HFFc6 (cell line): ENCODE data around the gene ELP1. TPM values are rescaled to one million over a fixed set of nuclear protein-coding genes. Genes with fewer than 3 reads are reported as not detected.
"Not testable (repeated sequence)": the region's sequence is repeated elsewhere in the genome, so short reads cannot be mapped to it uniquely, and the experiment has no call there.

Experiments
- DNase-seq: peaks from one replicate; pipeline ENCODE4 v3.0.0-alpha.2; 2018
- H3K27ac Mint-ChIP-seq: 2 replicates; pipeline ENCODE4 v1.8.0; 2020; ENCODE audit warnings: mild to moderate bottlenecking, mixed read lengths
- H3K27me3 Mint-ChIP-seq: 2 replicates; pipeline ENCODE4 v1.8.0; 2021; ENCODE audit warnings: mild to moderate bottlenecking, moderate library complexity, mixed read lengths; ENCODE audit not compliant: insufficient read depth
- H3K36me3 Mint-ChIP-seq: 2 replicates; pipeline ENCODE4 v1.8.0; 2021; ENCODE audit warnings: low read depth, mixed read lengths
- H3K4me1 Mint-ChIP-seq: 2 replicates; pipeline ENCODE4 v1.8.0; 2020; ENCODE audit warnings: low read depth, mixed read lengths
- H3K4me3 Mint-ChIP-seq: 2 replicates; pipeline ENCODE4 v1.8.0; 2020; ENCODE audit warnings: mild to moderate bottlenecking, moderate library complexity, mixed read lengths
- H3K9me3 Mint-ChIP-seq: 2 replicates; pipeline ENCODE4 v1.8.0; 2020; ENCODE audit warnings: mild to moderate bottlenecking, mixed read lengths
- total RNA-seq, 6 experiments: library from RNA; stranded (reverse); fragmentation: NEBNext Ultra II Directional; extraction: Animal tissue kit (Norgen Biotek cat#: 25700); gene quantifications; 2 replicates in 1 of 6; 3 replicates in 5 of 6; pipeline ENCODE4 v1.2.3, GENCODE V29; 2021
- TF ChIP-seq, protein P1 (sequence below): fragments of 200-600 bp; sonication (generic); IDR thresholded peaks from 2 replicates; pipeline ENCODE4 v1.5.0; 2021; ENCODE audit warnings: antibody characterized with exemption, mild to moderate bottlenecking

The ELP1 gene
- total RNA-seq, 6 experiments from 2014 or later: 24.8 to 37.2 (median 35.2) TPM

DNA sequence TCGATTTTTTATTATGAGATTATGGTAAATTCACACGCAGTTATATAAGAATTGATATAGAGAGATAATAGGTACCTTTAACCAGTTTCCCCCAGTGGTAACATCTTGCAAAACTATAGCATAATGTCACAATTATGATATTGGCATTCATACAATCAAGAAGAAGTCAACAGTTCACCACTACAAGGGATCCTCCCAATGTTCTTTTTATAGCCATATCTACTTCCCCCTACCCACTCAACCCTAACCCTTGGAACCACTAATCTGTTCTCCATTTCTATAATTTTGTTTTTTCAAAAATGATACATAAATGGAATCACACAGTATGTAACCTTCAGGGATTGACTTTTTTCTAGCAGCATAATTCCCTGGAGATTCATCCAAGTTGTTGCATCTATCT lies 88.0 kb downstream of the ELP1 start:
- Mint-ChIP-seq H3K4me3 (no peak overlapping the region), H3K36me3 (no peaks in the 10 kb centered on the region), H3K27me3 (peaks cover 3% of the 10 kb centered on the region), H3K27ac (no peak overlapping the region), H3K4me1 (no peaks in the 10 kb centered on the region), H3K9me3 (no peaks in the 10 kb centered on the region)
- DNase-seq: no peak
- TF ChIP-seq, protein P1, sequence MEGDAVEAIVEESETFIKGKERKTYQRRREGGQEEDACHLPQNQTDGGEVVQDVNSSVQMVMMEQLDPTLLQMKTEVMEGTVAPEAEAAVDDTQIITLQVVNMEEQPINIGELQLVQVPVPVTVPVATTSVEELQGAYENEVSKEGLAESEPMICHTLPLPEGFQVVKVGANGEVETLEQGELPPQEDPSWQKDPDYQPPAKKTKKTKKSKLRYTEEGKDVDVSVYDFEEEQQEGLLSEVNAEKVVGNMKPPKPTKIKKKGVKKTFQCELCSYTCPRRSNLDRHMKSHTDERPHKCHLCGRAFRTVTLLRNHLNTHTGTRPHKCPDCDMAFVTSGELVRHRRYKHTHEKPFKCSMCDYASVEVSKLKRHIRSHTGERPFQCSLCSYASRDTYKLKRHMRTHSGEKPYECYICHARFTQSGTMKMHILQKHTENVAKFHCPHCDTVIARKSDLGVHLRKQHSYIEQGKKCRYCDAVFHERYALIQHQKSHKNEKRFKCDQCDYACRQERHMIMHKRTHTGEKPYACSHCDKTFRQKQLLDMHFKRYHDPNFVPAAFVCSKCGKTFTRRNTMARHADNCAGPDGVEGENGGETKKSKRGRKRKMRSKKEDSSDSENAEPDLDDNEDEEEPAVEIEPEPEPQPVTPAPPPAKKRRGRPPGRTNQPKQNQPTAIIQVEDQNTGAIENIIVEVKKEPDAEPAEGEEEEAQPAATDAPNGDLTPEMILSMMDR: no peak

DNA sequence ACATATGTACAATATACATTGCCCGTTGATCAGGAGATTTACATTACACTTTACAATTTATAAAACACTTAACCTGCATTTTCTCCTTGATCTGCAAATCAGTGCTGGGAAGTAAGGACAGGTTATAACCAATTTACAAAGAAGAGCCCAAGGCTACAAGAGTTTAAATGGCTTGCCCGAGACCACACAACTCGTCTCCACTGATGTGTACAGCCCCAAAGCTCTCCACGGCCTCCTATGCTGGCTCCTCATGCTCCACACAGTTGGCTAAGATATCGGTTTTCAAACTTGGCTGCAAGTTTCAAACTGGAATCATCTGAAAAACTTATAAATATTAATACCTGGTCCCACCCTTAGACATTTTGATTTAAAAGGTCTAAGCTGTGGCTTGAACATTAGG lies 88.4 kb downstream of the ELP1 start:
- Mint-ChIP-seq H3K4me1 (no peaks in the 10 kb centered on the region), H3K27ac (no peak overlapping the region), H3K27me3 (peaks cover 3% of the 10 kb centered on the region), H3K4me3 (no peak overlapping the region), H3K36me3 (no peaks in the 10 kb centered on the region), H3K9me3 (no peaks in the 10 kb centered on the region)
- TF ChIP-seq, protein P1: no peak
- no peak for DNase-seq

DNA sequence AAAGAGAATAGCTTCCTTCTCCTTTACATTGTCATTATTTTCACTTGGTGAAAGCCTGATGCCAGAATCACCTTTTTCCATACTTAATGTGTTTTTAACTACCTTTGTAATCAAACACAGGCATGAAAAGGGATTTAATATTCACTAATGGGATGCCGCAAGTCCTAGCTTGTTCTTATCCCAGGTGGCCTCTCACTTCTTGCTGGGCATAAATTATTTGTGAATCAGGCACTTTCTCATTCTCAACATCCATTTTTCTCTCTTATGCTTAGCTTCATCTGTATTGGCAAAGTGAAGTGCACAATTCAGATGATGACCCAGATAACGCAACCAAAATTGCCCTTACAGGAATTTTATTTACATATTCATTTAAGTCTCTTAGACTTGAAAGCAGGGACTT lies 89.1 kb downstream of the ELP1 start:
- no peak for DNase-seq
- no peak overlapping the region for H3K4me3 Mint-ChIP-seq
- TF ChIP-seq, protein P1: no peak
- H3K27ac Mint-ChIP-seq: no peak overlapping the region
- no peaks in the 10 kb centered on the region for H3K9me3 Mint-ChIP-seq
- no peaks in the 10 kb centered on the region for H3K4me1 Mint-ChIP-seq
- H3K27me3 Mint-ChIP-seq: peaks cover 3% of the 10 kb centered on the region
- no peaks in the 10 kb centered on the region for H3K36me3 Mint-ChIP-seq

DNA sequence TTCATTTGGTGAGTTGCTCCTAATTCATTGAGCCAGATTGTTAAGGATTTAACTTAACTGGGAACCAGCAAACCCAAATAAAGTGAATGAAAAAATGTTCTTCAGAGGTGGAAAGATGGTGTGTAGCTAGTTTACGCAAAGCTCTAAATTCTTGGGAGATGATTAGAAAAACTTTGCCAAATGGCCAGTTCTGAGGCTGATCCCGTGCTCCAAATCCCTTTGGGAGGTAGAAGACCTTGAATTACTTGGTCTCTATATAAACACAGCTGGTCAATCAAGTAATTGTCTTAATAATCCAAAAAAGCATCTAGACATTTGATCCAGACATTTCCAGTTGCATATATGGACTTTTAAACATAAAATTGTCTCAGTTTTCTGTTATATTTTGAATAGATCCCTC lies 89.5 kb downstream of the ELP1 start:
- TF ChIP-seq, protein P1: no peak
- H3K9me3 Mint-ChIP-seq: no peaks in the 10 kb centered on the region
- no peak overlapping the region for H3K4me3 Mint-ChIP-seq
- no peak overlapping the region for H3K27ac Mint-ChIP-seq
- H3K4me1 Mint-ChIP-seq: no peaks in the 10 kb centered on the region
- H3K27me3 Mint-ChIP-seq: peaks cover 4% of the 10 kb centered on the region
- no peaks in the 10 kb centered on the region for H3K36me3 Mint-ChIP-seq
- DNase-seq: no peak

DNA sequence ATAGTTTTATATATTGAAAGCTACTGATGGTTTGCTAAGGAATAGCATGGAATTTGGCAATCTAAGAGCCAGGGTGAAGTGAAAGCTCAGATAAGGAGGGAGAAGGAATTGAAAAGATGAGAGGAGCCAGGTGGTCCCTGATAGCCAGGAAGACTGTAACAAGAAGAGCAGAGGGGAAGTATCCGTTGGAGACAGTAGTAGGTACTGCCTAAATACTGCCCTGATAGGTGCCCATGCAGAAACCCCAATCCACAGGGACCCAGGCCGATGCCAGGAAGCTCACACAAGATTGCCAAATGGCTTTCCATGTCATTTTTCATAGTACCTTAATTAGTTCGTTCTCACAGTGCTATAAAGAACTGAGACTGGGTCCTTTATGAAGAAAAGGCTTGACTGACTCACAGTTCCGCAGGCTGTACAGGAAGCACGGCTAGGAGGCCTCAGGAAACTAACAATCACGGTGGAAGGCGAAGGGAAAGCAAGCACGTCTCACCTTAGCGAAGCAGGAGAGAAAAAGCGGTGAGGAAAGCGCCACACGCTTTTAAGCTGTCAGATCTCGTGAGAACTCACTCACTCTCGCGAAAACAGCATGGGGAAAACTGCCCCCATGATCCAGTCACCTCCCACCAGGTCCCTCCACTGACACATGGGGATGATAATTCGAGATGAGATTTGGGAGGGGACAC lies 91.2 kb downstream of the ELP1 start:
- Mint-ChIP-seq H3K27me3 (peaks cover 6% of the 10 kb centered on the region), H3K36me3 (no peaks in the 10 kb centered on the region), H3K27ac (no peak overlapping the region), H3K4me3 (no peak overlapping the region), H3K9me3 (no peaks in the 10 kb centered on the region), H3K4me1 (peaks cover 2% of the 10 kb centered on the region; the same call in 1 of the 2 replicates)
- no peak for DNase-seq
- TF ChIP-seq, protein P1: no peak

DNA sequence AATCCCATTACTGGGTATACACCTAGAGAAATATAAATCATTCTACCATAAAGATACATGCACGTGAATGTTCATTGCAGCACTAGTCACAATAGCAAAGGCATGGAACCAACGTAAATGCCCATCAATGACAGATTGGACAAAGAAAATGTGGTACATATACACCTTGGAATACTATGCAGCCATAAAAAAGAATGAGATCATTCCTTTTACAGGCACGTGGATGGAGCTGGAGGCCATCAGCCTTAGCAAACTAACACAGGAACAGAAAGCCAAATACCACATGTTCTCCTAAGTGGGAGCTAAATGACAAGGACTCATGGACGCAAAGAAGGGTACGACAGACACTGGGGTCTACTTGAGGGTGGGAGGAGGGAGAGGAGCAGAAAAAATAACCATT lies 94.4 kb downstream of the ELP1 start:
- not testable (repeated sequence) for H3K27me3 Mint-ChIP-seq, H3K4me3 Mint-ChIP-seq, DNase-seq, H3K36me3 Mint-ChIP-seq, H3K27ac Mint-ChIP-seq, H3K9me3 Mint-ChIP-seq
- H3K4me1 Mint-ChIP-seq: peaks cover 20% of the 10 kb centered on the region
